Panc1 (cell line): ENCODE data around the gene DNMT3A. TPM values are rescaled to one million over a fixed set of nuclear protein-coding genes. Genes with fewer than 3 reads are reported as not detected.

ENCODE experiments used
- ATAC-seq: fragments of 200-7000 bp; cut with Tn5 transposase; 2 replicates; pipeline ENCODE4 v1.9.1; 2020; ENCODE audit warnings: mild to moderate bottlenecking, moderate library complexity
- BruUV-seq: library from RNA; stranded (reverse); fragments of 400-500 nt; replicated peaks from 2 replicates; lab custom pipeline; 2021; lab: Mats Ljungman, UMichigan
- CTCF ChIA-PET: fragments of 300-600 bp; sonication (Branson Sonifier 250); formaldehyde crosslinking; loops from one replicate; lab custom pipeline; 2022; ENCODE audit warnings: antibody characterized with exemption; lab: Charles Lee
- POLR2A ChIA-PET: fragments of 300-600 bp; sonication (Branson Sonifier 250); formaldehyde crosslinking; loops from one replicate; lab custom pipeline; 2022; ENCODE audit warnings: antibody characterized with exemption; lab: Charles Lee
- DNase-seq: peaks from one replicate; pipeline ENCODE4 v3.0.0-alpha.2; 2010; ENCODE audit warnings: low read depth, low spot score
- H3K27ac ChIP-seq: 2 replicates; pipeline ENCODE4 v1.5.1; 2011; ENCODE audit warnings: mild to moderate bottlenecking, low read length, inconsistent platforms
- H3K27me3 ChIP-seq: fragments of 200-500 bp; sonication (Bioruptor generic); 2 replicates; pipeline ENCODE4 v1.6.0; 2014; ENCODE audit warnings: low read length, inconsistent platforms; ENCODE audit not compliant: control insufficient read depth, insufficient read depth
- H3K36me3 ChIP-seq: fragments of 200-500 bp; sonication (Bioruptor generic); 2 replicates; pipeline ENCODE4 v1.5.1; 2014; ENCODE audit warnings: inconsistent platforms, mild to moderate bottlenecking, low read length, moderate library complexity; ENCODE audit not compliant: control insufficient read depth, insufficient read depth
- H3K4me1 ChIP-seq: 2 replicates; pipeline ENCODE4 v1.5.1; 2011; ENCODE audit warnings: inconsistent platforms, mild to moderate bottlenecking, low read length, moderate library complexity; ENCODE audit not compliant: control insufficient read depth, insufficient read depth
- H3K4me3 ChIP-seq, 2 experiments: 2 replicates each; pipeline ENCODE4 v1.5.1; 2011 to 2012; ENCODE audit warnings: low read depth in 2 of 2, low read length in 2 of 2, mild to moderate bottlenecking in 2 of 2, inconsistent platforms in 1 of 2, moderate library complexity in 1 of 2
- H3K9me3 ChIP-seq: fragments of 200-500 bp; sonication (Bioruptor generic); 2 replicates; pipeline ENCODE4 v1.5.1; 2014; ENCODE audit warnings: low read depth, mild to moderate bottlenecking, inconsistent platforms, low read length, moderate library complexity; ENCODE audit not compliant: control insufficient read depth, insufficient read depth
- CTCF ChIP-seq: fragments of 450-650 bp; IDR thresholded peaks from 2 replicates; pipeline ENCODE4 v1.5.1; 2017; ENCODE audit warnings: mild to moderate bottlenecking
- POLR2AphosphoS5 ChIP-seq: IDR thresholded peaks from 2 replicates; pipeline ENCODE4 v1.6.1; 2012; ENCODE audit warnings: mild to moderate bottlenecking, low read depth, low read length, moderate library complexity
- REST ChIP-seq, 2 experiments: IDR thresholded peaks; 2 replicates each; pipeline ENCODE4 v1.6.1; 2011 to 2012; ENCODE audit warnings: low read depth in 2 of 2, control low read depth in 1 of 2, low read length in 1 of 2, mild to moderate bottlenecking in 1 of 2, moderate library complexity in 1 of 2; ENCODE audit not compliant: insufficient read depth in 1 of 2
- SIN3A ChIP-seq: IDR thresholded peaks from 2 replicates; pipeline ENCODE4 v1.6.1; 2012; ENCODE audit warnings: low read depth, mild to moderate bottlenecking, low read length, moderate library complexity, borderline replicate concordance; ENCODE audit not compliant: insufficient read depth
- TCF7L2 ChIP-seq: IDR thresholded peaks from 2 replicates; pipeline ENCODE4 v1.6.1; 2011; ENCODE audit warnings: mild to moderate bottlenecking, low read depth, low read length, inconsistent platforms
- in situ Hi-C: cut with HindIII; loops from 2 replicates; pipeline ENCODE4 v1.10.0; 2016; ENCODE audit warnings: low sequenced_read_pairs, low pct_unique_long_range_greater_than_20kb
- intact Hi-C: fragments of 100-400 bp; cut with micrococcal nuclease; formaldehyde crosslinking; loops from one replicate; pipeline ENCODE4 v1.10.0; 2022; ENCODE audit not compliant: unreplicated experiment
- total RNA-seq: library from RNA; stranded (reverse); gene quantifications from one replicate; pipeline ENCODE4 v1.2.1, GENCODE V29; 2021; ENCODE audit not compliant: unreplicated experiment

DNMT3A gene
- total RNA-seq, 1 experiment from 2014 or later = 29.3 TPM

DNA sequence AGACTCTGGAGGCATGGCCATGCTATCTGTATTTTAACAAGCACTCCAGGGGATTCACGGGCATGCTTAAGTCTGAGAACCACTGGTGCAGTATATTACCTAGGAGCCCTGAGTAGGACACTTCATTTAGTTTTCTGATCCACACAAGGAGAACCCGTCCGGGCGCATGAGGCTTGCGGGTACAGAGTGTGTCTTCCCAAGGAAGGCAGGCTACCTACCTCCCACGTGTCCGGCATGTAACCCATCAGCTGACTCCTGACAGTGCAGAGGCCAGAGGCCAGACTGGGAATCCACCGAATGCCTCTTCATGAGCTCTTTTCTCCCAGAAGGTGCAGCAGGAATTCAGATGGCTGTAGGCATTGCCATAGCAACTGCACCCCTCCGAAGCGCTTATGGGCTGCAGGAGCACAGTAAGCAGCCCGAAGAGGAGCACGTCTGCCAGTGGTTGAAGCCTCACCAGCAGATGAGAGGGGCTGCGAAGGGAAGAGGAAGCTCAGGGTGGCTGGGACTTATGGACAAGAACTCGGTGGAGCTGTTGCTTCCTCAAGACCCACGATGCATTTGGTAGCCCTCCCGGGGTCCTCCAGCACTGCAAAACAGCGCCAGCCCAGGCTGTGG is 33.8 kb upstream of the DNMT3A start:
- ChIA-PET CTCF (interaction anchor here (1.6 kb wide), 1 partner anchor 13 kb away, joined by 13 read pairs; no protein-coding TSS in a partner anchor), POLR2A (interaction anchor here (0.6 kb wide), 1 partner anchor 885 kb away, joined by 4 read pairs; no protein-coding TSS in a partner anchor)
- intact Hi-C loops = no loop called here
- in situ Hi-C loops = no loop called here
- Histone ChIP-seq H3K27ac (no peak overlapping the region), H3K9me3 (no peaks in the 10 kb centered on the region), H3K4me3 (no peak overlapping the region), H3K4me1 (no peaks in the 10 kb centered on the region; the same call in 1 of the 2 replicates), H3K36me3 (no peaks in the 10 kb centered on the region), H3K27me3 (no peaks in the 10 kb centered on the region)
- no peak for ATAC-seq
- no TSS peak for BruUV-seq
- DNase-seq = no peak
- TF ChIP-seq POLR2AphosphoS5 = no peak
- no peak for TF ChIP-seq TCF7L2
- TF ChIP-seq CTCF = no peak
- no peak for TF ChIP-seq REST (IDR thresholded peaks at IDR 0.05; ENCODE audit: insufficient read depth in 1 of 2, low read depth in 2 of 2, low read length in 1 of 2)
- no peak for TF ChIP-seq SIN3A

- Histone ChIP-seq H3K36me3 (no peaks in the 10 kb centered on the region), H3K4me1 (no peaks in the 10 kb centered on the region; the same call in 1 of the 2 replicates), H3K4me3 (no peak overlapping the region), H3K9me3 (no peaks in the 10 kb centered on the region), H3K27me3 (no peaks in the 10 kb centered on the region), H3K27ac (no peak overlapping the region)
- TF ChIP-seq REST (IDR thresholded peaks at IDR 0.05; ENCODE audit: insufficient read depth in 1 of 2, low read depth in 2 of 2, low read length in 1 of 2) (no peak), SIN3A (no peak), TCF7L2 (no peak), CTCF (no peak), POLR2AphosphoS5 (no peak)
- no TSS peak for BruUV-seq
- DNase-seq (no peak), ATAC-seq (no peak)
- intact Hi-C loops (no loop called here), in situ Hi-C loops (no loop called here)
- CTCF ChIA-PET = no interaction called here
- POLR2A ChIA-PET = no interaction called here
Observed at GRCh38 chr2:25374827-25375226, 33.1 kb upstream of the DNMT3A start.
